Skeletal muscle tissue (tissue), 4 donors: Measurements from ENCODE around the gene OR6A2. TPM values are rescaled to one million over a fixed set of nuclear protein-coding genes. Genes with fewer than 3 reads are reported as not detected.

ENCODE experiments used
- H3K27ac ChIP-seq: one replicate; pipeline ENCODE4 v1.7.0; 2013; ENCODE audit warnings: mild to moderate bottlenecking, low read depth, low read length, inconsistent platforms
- H3K27me3 ChIP-seq, 3 donors: one replicate each; pipeline ENCODE4 v1.7.0; 2013; ENCODE audit warnings: low read length in 3 of 3; ENCODE audit not compliant: control insufficient read depth in 3 of 3, insufficient read depth in 3 of 3
- H3K36me3 ChIP-seq, 3 donors: one replicate each; pipeline ENCODE4 v1.7.0; 2013; ENCODE audit warnings: low read length in 3 of 3; ENCODE audit not compliant: control insufficient read depth in 3 of 3, insufficient read depth in 3 of 3
- H3K4me1 ChIP-seq, 3 donors: one replicate each; pipeline ENCODE4 v1.7.0; 2013; ENCODE audit warnings: low read length in 3 of 3, mild to moderate bottlenecking in 3 of 3; ENCODE audit not compliant: control insufficient read depth in 3 of 3, insufficient read depth in 3 of 3
- H3K4me3 ChIP-seq, 3 donors: one replicate each; pipeline ENCODE4 v1.7.0; 2013; ENCODE audit warnings: low read length in 3 of 3
- H3K9ac ChIP-seq, 3 donors: one replicate each; pipeline ENCODE4 v1.7.0; 2013; ENCODE audit warnings: low read length in 3 of 3, mild to moderate bottlenecking in 3 of 3, moderate library complexity in 2 of 3, low read depth in 1 of 3
- H3K9me3 ChIP-seq, 3 donors: one replicate each; pipeline ENCODE4 v1.7.0; 2013; ENCODE audit warnings: low read length in 3 of 3; ENCODE audit not compliant: control insufficient read depth in 3 of 3
- total RNA-seq: library from RNA; depleted of rRNA; stranded (reverse); fragments of >200 nt; gene quantifications from one replicate; pipeline ENCODE4 v1.2.3, GENCODE V29; 2014
- donor health status: Osteomylitis.

Gene OR6A2
- total RNA-seq, 1 donor from 2014 or later: under 0.01 TPM

GRCh38 chr11:6742260-6742659 lies 57.2 kb downstream of the OR6A2 start:
- Histone ChIP-seq H3K4me3 (no peak overlapping the region), H3K27me3 (no peaks in the 10 kb centered on the region), H3K4me1 (no peaks in the 10 kb centered on the region), H3K9ac (no peak overlapping the region), H3K9me3 (no peaks in the 10 kb centered on the region), H3K36me3 (no peaks in the 10 kb centered on the region), H3K27ac (no peak overlapping the region)

Other genes starting within 250 kb of the OR6A2 start
- gene RRP8, start 196.1 kb downstream of the OR6A2 start, total RNA-seq: 9.4 TPM
- gene ILK, start 195.9 kb downstream of the OR6A2 start, total RNA-seq: 106 TPM
- 19.8 TPM for gene TAF10, start 187.5 kb downstream of the OR6A2 start, total RNA-seq
- 15.7 TPM for gene TPP1, start 180.3 kb downstream of the OR6A2 start, total RNA-seq
- 39.1 TPM for gene DCHS1, start 143.9 kb downstream of the OR6A2 start, total RNA-seq
- gene MRPL17, start 116.3 kb downstream of the OR6A2 start, total RNA-seq: 33.9 TPM
- gene OR2AG2, start 27.7 kb downstream of the OR6A2 start, total RNA-seq: not detected
- gene OR2AG1, start 16.7 kb downstream of the OR6A2 start, total RNA-seq: not detected
- not detected for gene OR10A5, start 46.0 kb upstream of the OR6A2 start, total RNA-seq
- not detected for gene OR10A2, start 63.4 kb upstream of the OR6A2 start, total RNA-seq
- not detected for gene OR10A4, start 76.9 kb upstream of the OR6A2 start, total RNA-seq
- gene OR2D2, start 92.8 kb upstream of the OR6A2 start, total RNA-seq: not detected
- not detected for gene OR2D3, start 121.3 kb upstream of the OR6A2 start, total RNA-seq
- 1.6 TPM for gene ZNF215, start 126.7 kb upstream of the OR6A2 start, total RNA-seq
- gene ZNF214, start 220.7 kb upstream of the OR6A2 start, total RNA-seq: 2.6 TPM
- under 0.01 TPM for gene NLRP14, start 220.8 kb upstream of the OR6A2 start, total RNA-seq